Measurements from ENCODE around the gene ETFA.

ETFA gene

GRCh38 chr15:76179023-76179422 lies 132.2 kb downstream of the ETFA start:
- no peak for FAIRE-seq

GRCh38 chr15:76178296-76179000 lies 132.8 kb downstream of the ETFA start:
- no peak for FAIRE-seq
- DNase-seq (ENCODE audit: insufficient read length, low spot score) = no peak

More at GRCh38 chr15:76179023-76179422, 132.2 kb downstream of the ETFA start:
- DNase-seq (ENCODE audit: insufficient read length, low spot score) = no peak

GRCh38 chr15:76177491-76178040 lies 133.7 kb downstream of the ETFA start:
- FAIRE-seq = no peak
- no peak for DNase-seq (ENCODE audit: insufficient read length, low spot score)

- DNase-seq (ENCODE audit: insufficient read length, low spot score) (no peak), FAIRE-seq (no peak)
Measured at GRCh38 chr15:76176487-76177085, 134.7 kb downstream of the ETFA start.

GRCh38 chr15:76176059-76176458 lies 135.2 kb downstream of the ETFA start:
- DNase-seq (ENCODE audit: insufficient read length, low spot score) = no peak
- FAIRE-seq = no peak

GRCh38 chr15:76175442-76175841 lies 135.8 kb downstream of the ETFA start:
- DNase-seq (ENCODE audit: insufficient read length, low spot score) (no peak), FAIRE-seq (no peak)

GRCh38 chr15:76174654-76175053 lies 136.6 kb downstream of the ETFA start:
- FAIRE-seq = no peak

GRCh38 chr15:76173317-76173834 lies 137.9 kb downstream of the ETFA start:
- DNase-seq (ENCODE audit: insufficient read length, low spot score) (no peak), FAIRE-seq (no peak)

More at GRCh38 chr15:76174654-76175053, 136.6 kb downstream of the ETFA start:
- no peak for DNase-seq (ENCODE audit: insufficient read length, low spot score)

- FAIRE-seq (no peak), DNase-seq (ENCODE audit: insufficient read length, low spot score) (no peak)
Measured at GRCh38 chr15:76172782-76173181, 138.5 kb downstream of the ETFA start.

- no peak for FAIRE-seq
Measured at GRCh38 chr15:76169911-76170800, 141.1 kb downstream of the ETFA start.

GRCh38 chr15:76169018-76169417 lies 142.3 kb downstream of the ETFA start:
- FAIRE-seq (no peak), DNase-seq (ENCODE audit: insufficient read length, low spot score) (no peak)

More at GRCh38 chr15:76169911-76170800, 141.1 kb downstream of the ETFA start:
- no peak for DNase-seq (ENCODE audit: insufficient read length, low spot score)

GRCh38 chr15:76168237-76168984 lies 142.9 kb downstream of the ETFA start:
- DNase-seq (ENCODE audit: insufficient read length, low spot score) (no peak), FAIRE-seq (no peak)

- FAIRE-seq (no peak), DNase-seq (ENCODE audit: insufficient read length, low spot score) (no peak)
Measured at GRCh38 chr15:76165951-76166350, 145.3 kb downstream of the ETFA start.
